GM18907 (cell line): ENCODE measurements around the gene MINDY1.

Experiments used
- ATAC-seq: cut with Tn5 transposase; IDR thresholded peaks from one replicate; pipeline ENCODE4 v1.9.1; 2021; ENCODE audit warnings: mild to moderate bottlenecking, moderate library complexity; ENCODE audit not compliant: unreplicated experiment

MINDY1 gene, protein sequence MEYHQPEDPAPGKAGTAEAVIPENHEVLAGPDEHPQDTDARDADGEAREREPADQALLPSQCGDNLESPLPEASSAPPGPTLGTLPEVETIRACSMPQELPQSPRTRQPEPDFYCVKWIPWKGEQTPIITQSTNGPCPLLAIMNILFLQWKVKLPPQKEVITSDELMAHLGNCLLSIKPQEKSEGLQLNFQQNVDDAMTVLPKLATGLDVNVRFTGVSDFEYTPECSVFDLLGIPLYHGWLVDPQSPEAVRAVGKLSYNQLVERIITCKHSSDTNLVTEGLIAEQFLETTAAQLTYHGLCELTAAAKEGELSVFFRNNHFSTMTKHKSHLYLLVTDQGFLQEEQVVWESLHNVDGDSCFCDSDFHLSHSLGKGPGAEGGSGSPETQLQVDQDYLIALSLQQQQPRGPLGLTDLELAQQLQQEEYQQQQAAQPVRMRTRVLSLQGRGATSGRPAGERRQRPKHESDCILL

DNA sequence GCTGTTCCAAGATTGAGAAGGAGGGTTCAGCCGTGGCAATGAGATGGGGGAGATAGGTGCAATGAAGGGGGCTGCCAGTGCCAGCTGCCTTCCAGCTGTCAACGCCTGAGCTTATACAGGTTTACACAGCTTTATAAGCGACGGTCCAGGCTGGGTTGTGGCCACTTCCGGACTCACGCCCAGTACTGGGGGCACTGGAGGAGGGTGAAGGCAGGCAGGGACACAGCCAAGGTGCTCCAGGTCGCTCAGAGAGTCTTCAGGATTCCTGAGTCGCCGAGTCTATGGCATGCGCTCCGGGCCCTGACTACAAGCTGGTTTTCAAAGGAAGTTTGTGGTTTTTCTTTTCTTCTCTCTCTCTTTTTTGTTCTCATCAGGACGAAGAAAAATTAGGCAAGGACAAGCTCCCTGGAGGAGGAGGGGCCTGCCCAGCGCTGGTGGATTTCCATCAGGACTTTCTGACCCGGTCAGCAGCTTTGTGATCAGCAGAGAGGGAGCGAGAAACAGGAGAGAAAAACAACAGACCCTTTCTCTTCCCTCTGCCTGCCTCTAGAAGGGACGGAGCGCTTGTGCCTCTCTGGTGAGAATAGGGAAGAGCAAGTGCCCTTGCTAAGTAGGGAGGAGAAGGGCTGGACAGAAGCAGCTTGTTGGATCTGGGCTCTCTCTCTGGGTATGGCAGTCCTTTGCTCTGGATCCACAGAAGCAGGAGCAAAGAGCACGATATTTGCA is at the start of gene MINDY1:
MINDY1 (minus strand) TSS at position 576 of the 726 bp plus-strand sequence. CDS start 4,285 bp downstream, outside the sequence.
- ATAC-seq = no peak

DNA sequence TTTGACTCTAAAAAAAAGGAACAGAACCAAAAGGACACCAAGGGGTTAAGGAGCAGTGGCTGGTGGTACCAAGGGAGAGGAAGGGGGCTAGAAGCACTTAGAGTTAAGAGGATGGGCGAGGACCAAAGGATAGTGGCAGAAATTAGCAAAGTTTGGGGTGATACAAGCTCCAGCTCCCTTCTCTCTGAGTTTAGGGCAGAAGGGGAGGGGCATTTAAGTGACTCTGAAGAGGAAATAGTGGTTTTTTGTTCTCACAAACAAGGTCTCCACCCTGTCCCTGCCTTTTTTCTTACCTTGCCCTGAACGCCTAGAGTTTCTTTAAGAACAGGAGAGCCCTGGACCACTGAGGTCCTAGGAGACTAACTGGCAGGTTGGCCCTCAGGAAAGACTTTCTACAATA is 49.4 kb upstream of the MINDY1 start:
- ATAC-seq = no peak

- no peak for ATAC-seq
These were observed 48.9 kb upstream of the MINDY1 start for GRCh38 chr1:151055581-151055980.

GRCh38 chr1:151054971-151055547 is 48.4 kb upstream of the MINDY1 start:
- no peak for ATAC-seq

DNA sequence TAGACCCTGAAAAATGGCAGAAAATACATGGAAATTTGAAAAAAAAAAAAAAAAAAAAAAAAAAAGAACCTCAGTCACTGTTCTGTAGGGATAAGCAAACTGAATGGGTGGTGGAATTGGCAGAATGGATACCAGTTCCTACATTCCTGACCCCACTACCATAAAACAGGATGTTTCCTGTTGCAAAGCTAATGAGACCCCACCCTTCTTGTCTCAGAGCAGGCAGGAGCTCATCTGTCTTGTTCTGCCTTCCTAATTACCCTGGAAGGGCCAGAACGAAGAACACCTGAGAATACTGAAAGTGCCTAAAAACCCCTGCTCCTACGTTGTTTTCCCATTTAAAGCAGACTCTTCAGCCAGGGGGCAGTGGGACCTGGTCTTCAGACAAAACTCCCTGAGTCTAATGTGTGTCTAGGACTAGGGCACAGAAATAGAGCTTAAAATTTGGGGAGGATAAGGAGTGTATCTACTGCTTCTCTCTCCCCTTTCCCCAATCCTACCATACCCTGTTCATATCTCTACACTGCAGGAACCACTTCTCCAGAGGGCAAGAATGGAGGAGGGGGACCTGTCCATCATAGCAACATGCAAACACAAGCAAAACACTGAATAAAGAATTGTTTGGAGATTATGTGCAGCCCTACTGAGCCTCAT is 44.8 kb upstream of the MINDY1 start:
- ATAC-seq = no peak

GRCh38 chr1:151050051-151050688 is 43.5 kb upstream of the MINDY1 start:
- no peak for ATAC-seq

GRCh38 chr1:151049458-151049857 is 42.8 kb upstream of the MINDY1 start:
- no peak for ATAC-seq

DNA sequence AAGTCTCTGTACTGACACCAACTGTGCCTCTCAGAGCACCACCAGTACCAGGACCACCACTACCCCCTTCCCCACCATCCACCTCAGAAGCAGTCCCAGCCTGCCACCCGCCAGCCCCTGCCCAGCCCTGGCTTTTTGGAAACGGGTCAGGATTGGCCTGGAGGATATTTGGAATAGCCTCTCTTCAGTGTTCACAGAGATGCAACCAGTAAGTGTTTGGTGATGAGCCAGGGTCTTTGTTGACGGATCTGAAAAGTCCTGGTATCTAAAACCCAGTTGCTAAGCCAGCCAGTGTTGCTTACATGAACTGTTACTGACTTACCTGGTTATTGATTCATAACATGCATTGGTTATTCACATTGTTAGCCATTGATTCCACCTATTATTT is 41.9 kb upstream of the MINDY1 start:
- ATAC-seq = no peak

- peak; percentile 59 for ATAC-seq
These were observed 41.4 kb upstream of the MINDY1 start for GRCh38 chr1:151047925-151048644.

GRCh38 chr1:151047591-151047924 is 40.9 kb upstream of the MINDY1 start, which contains the start of gene C1orf56:
TSS of gene C1orf56 (plus strand) at chr1:151047751. CDS start at chr1:151047848, 97 bp downstream.
- ATAC-seq = peak; percentile 45

DNA sequence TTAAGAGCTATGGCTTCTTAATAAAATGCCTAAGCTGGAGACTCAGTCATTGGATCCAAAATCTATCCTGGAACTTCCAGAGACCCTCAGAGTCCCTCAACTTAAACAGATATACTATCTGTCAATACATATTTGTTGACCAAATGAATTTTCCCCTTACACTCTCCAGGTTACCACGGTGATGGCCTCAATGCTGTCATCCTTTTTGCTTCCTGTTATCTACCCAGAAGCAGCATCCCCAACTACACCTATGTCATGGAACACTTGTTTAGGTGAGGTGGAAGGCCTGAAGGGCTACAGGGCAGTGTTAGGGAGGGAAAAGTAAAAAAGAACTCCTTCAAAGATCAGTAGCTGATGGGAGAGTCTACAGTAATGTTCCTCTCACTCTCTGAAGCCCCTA is 36.5 kb upstream of the MINDY1 start:
- no peak for ATAC-seq

DNA sequence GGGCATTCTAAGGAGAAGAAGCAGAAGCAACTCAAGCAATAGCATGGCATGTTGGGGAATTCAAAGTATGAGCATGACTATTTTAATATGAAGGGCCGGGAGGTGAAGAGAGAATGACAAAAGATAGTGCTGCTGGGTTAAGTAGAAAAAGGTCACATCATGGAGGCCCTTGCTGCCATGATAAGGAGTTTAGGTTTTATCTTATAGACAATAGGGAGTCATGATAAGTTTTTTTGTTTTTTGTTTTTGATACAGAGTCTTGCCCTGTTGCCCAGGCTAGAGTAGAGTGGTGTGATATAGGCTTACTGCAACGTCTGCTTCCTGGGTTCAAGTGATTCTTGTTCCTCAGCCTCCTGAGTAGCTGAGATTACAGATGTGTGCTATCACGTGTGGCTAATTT is 32.8 kb upstream of the MINDY1 start:
- ATAC-seq = no peak

- ATAC-seq = no peak
These were observed 30.3 kb upstream of the MINDY1 start for GRCh38 chr1:151037032-151037431.

DNA sequence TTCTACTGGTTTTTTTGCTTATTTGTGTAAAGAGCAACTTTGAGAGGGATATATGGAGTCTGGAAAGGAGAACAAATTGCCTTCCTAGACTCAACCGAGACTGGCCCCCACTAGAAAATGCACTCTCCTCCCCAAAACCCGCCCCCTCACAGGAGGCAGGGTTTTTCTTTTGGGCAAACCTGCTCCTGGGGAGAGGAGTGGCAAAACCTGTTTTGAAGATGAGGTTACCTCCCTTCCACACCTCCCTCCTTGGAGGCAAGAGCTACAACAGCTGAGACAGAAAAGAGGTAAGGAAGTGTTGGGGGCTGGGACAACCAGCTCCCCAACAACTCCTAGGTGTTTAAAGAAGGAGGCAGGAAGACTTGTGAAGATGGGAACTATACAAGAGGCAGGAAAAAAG is 29.7 kb upstream of the MINDY1 start, which contains the start of gene BNIPL:
BNIPL (plus strand) TSS at position 231 of the 400 bp plus-strand sequence; CDS start at position 371, 140 bp downstream.
- no peak for ATAC-seq

GRCh38 chr1:151035167-151035566 is 28.5 kb upstream of the MINDY1 start:
- no peak for ATAC-seq

- ATAC-seq = no peak
These were observed 25.5 kb upstream of the MINDY1 start for GRCh38 chr1:151032164-151032563.

- ATAC-seq = no peak
These were observed 19.8 kb upstream of the MINDY1 start for GRCh38 chr1:151026460-151026859.

DNA sequence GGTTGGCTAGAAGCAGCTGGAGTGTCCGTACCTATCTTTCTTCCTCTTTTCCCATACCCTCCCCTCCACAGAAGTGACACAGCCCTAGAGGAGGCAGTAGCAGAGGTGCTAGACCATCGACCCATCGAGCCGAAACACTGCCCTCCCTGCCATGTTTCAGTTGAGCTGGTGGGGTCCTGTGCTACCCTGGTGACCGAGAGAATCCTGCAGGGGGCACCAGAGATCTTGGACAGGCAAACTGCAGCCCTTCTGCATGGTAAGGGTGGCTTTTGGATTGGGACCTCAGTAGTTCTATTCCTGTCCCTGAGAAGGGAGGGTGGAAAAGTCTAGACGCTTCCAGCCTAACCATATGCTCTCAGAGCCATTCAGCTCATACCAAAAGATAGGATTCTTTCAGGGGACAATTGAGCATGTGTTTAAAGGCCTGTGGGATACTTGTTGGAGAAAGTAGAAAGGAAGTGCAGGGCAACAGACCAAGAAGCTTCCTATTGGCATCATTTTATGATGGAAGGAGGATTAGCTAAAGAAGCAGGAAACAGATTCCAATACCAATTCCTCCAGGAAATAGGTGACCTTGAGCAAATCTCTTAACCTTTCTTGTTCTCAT is 17.9 kb upstream of the MINDY1 start:
- ATAC-seq = no peak

GRCh38 chr1:151013518-151013917 is 6.8 kb upstream of the MINDY1 start:
- no peak for ATAC-seq
